GM19467 (cell line): ENCODE results near the gene P2RY2.
"Not testable (repeated sequence)": the region's sequence is repeated elsewhere in the genome, so short reads cannot be mapped to it uniquely, and the experiment has no call there.

Experiments used
- ATAC-seq: cut with Tn5 transposase; IDR thresholded peaks from one replicate; pipeline ENCODE4 v1.9.1; 2021; ENCODE audit warnings: mild to moderate bottlenecking, moderate library complexity; ENCODE audit not compliant: unreplicated experiment

P2RY2 gene

DNA sequence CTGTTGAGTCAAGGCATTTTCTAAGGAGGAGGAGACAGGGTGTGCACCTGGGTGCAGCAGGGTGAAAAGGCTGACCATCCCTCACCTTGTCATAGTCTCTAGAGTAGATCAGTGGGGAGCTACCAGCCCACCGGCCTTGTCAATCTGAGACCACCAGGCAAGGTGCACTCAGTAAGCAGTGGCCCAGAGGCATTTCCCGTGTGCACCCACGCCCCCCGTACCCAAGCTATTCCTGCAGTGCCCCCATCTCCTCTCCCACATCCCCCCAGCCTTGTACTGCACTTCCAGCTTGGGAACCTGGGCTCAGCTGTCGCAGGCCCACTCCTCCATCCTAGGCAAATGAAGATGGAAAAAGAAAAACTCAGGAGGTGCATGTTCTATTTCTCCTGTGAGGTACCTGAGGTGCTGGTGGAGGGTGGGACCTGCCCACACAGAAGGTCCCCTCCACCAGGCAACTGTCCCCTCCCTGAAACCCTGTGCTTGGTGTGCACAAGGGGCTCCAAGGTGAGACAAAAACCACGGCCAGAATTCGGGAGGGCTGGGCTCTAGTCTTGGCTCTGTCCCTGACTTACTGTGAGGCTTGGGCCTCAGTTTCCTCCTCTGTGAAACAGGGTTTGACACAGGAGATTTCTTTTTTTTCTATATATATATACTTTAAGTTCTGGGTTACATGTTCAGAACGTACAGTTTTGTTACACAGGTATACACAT lies 8.4 kb downstream of the P2RY2 start:
- no peak for ATAC-seq

DNA sequence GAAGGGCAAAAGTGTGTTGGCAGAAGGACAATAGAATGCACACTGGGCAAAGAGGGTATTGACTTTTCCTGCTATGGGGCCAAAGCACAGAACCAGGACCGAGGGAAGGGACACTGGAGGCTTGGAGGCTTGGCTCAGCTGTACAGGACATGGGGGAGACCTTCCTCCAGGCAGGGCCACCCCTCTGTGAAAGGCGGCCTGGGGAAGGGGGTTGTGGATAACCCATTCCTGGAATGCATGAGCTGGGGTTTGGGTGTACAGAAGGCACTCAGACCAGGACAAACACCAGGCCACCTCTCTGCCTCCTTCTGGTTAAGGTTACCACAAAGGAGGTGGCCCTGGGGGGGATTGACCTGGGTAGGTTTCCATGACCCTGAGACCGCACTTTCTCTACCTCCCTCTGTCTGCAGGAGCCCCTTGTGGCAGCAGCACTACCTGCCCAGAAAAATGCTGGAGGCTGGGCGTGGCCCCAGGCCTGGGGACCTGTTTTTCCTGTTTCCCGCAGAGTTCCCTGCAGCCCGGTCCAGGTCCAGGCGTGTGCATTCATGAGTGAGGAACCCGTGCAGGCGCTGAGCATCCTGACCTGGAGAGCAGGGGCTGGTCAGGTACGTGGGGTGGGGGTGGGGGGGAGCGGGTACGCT lies 9.6 kb downstream of the P2RY2 start:
- ATAC-seq: no peak

DNA sequence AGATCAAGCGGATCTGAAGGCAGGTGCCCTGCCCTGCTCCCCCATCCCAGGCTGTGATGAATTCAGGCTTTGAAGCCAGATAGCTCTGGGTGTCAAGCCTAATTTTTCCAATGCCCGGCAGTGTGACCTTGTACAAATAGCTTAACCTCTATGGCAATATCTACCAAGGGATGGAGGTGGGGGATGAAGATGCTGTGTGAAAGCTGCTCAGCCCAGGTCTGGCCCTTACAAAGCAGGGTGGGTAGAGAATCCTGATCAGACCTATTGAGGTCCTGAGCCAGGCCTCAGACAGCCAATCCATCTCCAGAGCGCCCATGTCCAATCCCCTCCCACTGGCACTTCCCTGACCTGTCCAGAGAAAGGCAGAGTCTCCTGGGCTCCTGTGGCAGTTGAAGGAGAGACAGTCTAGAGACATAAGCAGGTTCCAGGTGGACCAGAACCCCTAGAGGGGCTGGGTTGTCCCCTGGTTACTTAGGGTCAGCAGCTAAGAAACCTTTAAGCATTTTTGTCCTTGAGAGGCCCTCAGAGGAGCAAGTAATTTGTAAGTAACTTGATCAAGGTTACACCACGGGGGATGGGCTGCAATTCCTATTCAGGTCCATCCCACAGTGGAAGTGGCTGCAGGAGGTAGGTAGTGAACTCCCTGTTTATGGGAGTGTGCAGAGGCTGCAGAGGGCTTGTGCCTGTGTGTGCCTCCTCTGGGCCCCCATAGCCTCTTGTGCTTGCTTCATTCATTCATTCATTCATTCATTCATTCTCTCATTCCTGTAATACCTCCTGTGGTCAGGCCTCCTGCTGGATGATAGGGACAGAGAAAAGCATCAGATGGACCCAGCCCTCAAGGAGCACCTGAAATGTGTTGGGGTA lies 10.4 kb downstream of the P2RY2 start:
- ATAC-seq: no peak

DNA sequence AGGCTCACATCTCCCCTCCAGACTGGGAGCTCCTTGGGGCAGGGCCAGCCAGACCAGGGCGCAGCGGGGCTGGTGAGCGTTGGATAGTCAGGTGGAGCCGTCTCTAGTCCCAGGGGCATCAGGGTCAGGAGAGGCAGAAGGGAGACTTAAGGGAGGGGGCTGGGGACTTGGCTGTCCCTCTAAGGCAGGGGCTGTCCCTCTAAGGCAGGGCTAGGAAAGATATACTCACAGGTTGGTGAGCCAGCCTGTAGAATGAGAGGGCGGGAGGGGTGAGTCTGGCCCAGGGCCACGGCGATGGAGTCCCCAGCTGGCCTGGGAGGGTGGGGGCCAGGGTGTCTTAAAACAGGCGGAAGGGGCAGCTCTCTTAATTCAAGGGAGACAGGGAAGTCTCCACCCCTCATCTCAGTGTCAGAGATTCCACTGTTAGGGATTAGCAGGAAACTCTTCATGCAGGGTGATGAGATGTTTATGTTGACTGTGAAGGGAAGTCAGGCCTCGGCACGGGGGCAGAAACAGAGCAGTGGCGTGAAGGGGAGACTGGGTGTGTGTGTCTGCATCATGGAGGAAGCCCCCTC lies 11.3 kb downstream of the P2RY2 start:
- no peak for ATAC-seq

DNA sequence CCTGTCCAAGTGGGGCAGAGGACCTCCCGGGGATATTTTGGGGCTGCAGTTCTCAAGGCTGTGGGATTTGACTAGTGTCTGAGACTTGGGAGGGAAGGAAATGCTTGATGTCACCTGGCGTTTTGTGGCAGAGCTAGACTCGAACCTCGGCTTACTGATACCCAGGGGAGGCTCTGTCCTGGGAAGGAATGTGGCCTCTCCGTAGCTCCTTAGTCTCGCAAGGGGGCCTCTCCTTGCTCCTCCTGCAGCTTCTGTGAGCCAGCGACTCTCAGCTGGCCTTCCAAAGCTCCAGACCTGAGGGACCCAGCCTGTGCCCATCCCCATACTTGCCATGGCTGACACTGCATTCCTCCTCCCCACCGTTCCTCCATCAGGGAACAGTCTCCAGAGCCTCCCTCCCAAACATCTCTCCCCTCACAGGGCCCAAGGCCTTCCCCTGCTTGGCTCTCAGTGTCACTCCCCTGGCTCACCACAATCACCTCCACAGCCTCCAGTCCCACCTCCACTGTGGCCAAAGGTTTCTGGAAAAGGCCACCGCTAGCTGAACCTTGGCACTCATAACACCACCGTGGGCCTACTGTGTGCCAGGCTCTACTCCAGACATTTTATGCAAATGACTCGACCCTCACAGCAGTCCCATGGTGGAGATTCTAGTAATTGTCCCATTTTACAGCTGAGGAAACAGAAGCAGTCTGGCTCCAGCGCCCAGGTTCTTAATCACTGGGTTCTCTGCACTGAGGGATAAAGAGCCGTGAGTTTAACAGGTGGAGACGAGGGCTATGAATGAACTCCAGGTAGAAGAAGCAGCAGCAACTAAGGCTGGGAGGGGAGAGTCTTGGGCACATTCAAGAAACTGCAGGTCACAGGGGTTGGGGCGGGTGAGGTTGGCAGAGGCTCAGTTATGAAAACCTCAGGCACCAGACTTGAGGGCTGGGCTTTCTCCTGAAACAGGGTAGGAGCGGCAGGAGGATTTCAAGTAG lies 12.1 kb downstream of the P2RY2 start:
- ATAC-seq: no peak

DNA sequence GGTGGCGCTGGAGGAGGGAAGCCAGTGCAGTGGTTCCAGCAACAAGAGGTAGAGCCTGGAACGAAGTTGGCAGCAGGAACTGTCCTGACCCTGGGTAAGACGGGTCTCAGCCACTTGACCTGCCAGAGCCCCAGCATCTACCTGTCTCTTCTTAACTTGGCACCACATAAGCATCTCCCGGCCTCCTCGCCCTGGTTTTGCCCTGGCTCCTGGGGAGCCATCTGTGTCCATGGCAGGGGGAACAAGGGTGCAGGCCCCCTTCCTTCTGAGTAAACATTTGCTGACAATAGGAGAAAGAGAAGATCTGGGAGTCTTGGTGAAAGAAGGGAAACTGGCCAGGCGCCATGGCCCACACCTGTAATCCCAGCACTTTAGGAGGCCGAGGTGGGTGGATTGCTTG lies 12.8 kb downstream of the P2RY2 start:
- no peak for ATAC-seq

DNA sequence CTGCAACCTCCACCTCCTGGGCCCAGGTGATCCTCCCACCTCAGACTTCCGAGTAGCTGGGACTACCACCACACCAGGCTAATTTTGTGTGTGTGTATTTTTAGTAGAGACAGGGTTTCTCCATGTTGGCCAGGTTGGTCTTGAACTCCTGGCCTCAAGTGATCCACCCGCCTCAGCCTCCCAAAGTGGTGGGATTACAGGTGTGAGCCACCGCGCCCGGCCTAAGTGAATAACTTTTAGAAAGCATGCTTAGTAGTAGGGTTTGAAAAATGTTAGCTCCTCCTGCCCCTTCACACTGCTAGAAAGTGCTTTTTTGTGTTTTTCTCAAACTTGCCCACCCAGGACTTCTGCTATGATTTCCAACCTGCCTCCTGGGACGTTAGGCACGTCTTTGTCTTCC lies 14.4 kb downstream of the P2RY2 start:
- not testable (repeated sequence) for ATAC-seq

DNA sequence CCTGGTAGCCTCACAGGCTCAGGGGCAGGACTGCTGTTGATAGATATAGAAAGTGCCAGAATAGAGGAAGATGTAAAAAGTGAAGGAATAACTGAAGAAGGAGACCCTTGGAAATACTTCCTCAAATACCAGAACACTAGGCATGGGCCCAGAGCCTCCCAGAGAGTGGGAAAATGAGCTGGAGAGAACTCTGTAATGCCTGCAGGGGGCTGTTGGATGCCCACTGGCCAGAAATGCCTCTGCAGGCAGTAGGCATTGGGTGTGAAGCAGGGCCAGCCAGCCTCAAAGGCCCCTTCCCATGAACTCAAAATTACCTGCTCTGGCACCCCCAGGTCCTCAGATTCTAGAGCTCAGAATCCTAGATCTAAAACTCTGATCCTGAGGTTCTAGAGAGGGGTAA lies 15.1 kb downstream of the P2RY2 start:
- ATAC-seq: no peak

DNA sequence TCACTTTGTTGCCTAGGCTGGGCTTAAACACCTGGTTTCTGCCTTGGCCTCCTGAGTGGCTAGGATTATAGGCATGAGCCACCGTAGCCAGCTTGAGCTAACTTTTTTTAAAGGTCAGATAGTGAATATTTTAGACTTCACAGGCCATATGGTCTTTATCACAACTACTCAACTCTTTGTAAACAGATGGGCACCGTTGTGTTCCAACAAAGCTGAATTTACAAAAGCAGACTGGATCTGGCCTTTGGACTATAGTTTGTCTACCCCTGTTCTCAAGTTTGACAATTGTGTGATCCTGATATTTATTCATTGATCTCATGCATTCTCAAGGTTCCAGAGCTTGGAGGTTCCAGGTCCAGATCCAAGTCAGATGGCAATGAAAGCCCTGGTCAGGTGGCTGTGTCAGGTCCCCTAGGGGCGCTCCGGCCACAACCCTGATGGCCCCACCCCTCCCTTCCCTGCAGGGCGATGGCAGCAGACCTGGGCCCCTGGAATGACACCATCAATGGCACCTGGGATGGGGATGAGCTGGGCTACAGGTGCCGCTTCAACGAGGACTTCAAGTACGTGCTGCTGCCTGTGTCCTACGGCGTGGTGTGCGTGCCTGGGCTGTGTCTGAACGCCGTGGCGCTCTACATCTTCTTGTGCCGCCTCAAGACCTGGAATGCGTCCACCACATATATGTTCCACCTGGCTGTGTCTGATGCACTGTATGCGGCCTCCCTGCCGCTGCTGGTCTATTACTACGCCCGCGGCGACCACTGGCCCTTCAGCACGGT lies 15.8 kb downstream of the P2RY2 start:
- no peak for ATAC-seq

DNA sequence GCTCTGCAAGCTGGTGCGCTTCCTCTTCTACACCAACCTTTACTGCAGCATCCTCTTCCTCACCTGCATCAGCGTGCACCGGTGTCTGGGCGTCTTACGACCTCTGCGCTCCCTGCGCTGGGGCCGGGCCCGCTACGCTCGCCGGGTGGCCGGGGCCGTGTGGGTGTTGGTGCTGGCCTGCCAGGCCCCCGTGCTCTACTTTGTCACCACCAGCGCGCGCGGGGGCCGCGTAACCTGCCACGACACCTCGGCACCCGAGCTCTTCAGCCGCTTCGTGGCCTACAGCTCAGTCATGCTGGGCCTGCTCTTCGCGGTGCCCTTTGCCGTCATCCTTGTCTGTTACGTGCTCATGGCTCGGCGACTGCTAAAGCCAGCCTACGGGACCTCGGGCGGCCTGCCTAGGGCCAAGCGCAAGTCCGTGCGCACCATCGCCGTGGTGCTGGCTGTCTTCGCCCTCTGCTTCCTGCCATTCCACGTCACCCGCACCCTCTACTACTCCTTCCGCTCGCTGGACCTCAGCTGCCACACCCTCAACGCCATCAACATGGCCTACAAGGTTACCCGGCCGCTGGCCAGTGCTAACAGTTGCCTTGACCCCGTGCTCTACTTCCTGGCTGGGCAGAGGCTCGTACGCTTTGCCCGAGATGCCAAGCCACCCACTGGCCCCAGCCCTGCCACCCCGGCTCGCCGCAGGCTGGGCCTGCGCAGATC lies 16.5 kb downstream of the P2RY2 start:
- no peak for ATAC-seq

DNA sequence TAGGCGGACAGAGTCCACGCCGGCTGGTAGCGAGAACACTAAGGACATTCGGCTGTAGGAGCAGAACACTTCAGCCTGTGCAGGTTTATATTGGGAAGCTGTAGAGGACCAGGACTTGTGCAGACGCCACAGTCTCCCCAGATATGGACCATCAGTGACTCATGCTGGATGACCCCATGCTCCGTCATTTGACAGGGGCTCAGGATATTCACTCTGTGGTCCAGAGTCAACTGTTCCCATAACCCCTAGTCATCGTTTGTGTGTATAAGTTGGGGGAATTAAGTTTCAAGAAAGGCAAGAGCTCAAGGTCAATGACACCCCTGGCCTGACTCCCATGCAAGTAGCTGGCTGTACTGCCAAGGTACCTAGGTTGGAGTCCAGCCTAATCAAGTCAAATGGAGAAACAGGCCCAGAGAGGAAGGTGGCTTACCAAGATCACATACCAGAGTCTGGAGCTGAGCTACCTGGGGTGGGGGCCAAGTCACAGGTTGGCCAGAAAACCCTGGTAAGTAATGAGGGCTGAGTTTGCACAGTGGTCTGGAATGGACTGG lies 17.2 kb downstream of the P2RY2 start:
- no peak for ATAC-seq

DNA sequence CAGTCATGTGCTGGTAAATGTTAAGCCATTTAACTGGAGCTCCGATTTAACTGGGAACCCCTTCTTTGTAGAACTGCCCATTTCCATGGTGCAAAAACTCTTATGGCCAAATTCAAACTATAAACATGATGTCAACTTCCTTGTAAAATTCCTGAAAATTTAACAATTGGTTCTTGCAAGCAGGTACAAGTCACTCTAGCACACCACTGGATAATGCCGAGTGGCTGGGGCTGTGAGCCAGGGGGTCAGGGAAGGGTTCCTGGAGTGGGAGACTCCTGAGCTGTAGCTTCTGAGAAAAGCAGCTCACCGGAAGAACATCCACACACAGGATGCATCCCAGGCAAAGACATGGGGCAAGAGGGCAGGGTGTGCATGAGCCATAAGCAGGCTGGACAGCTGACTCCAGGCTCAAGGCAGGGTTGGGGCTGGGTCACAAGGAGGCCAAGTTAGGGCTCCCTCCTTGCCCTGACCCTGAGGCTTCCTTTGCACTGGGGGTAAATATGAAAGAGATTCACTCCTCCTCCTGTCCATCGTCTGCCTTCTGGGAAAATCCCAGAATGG lies 18.2 kb downstream of the P2RY2 start:
- ATAC-seq: no peak

DNA sequence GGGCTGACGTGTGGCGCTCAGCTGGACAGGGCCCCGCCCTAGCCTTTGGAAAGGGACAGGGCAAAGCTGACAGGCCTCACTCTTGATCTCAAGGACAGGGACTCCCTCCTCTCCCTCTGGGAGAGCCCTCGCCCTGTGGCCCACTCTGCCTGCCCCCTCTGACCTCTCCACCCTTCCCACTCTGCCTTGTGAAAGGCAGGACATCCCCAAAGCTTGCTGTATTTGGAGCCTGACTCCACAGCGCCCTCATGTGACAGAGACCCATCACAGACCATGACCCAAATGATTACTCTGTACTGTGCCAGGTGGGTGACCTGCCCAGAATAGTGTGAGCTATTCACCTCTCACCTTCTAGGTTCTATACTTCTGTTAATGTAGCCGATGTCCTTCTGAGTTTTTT lies 18.8 kb downstream of the P2RY2 start:
- no peak for ATAC-seq

DNA sequence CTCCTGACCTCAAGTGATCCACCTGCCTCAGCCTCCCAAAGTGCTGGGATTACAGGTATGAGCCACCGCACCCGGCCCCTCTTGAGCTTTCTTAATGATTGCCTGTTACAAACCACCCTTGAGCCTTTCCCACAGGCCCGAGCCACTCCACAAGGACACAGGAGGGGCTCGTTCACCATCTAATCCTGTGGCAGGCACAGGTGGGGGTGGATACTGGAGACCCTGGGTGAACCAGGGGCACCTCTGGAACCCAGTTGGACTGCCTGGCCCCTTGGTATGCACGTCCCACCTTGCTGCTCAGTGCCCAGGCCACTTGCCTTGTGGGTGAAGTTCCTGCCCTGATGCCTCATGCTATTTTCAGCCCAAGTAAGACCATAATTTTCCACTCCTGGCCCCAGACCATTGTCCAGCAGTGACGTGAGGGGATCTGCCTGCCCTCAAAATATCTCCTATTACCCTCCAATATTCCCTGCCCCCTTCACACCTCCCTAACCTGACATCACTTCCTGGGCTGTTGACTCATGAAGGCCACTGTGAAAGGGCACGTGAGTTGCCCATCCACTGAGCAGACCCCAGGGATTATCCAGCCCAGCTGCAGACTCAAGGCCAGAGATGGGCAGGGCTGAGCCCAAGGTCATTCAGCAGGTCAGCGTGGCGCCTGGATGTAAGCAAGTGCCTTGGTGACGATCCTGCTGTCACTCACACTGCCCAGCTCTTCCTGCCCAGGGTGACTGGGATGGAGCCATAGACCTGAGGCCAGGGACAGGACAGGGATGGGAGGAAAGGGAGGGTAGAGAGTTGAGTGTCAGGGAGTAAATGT lies 19.6 kb downstream of the P2RY2 start:
- no peak for ATAC-seq

DNA sequence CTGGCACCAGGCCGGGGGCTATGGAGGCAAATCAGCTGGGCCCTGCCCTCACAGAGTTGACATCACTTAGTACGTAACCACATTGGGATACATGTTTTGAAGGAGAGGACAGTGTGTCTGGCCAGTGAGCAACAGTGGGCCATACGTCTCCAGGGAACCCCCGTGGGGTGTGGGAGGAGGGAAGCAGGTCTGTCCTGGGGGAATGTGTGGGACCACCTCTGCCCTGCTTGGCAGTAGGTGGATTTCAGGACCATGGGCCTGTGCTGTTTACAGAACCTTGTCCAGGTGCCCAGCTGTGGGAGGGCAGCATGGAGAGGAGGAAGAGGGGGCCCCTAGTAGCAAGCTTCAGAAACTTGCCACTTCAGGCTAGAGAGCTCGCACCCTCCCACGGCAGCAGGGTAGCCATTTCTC lies 21.0 kb downstream of the P2RY2 start:
- no peak for ATAC-seq

DNA sequence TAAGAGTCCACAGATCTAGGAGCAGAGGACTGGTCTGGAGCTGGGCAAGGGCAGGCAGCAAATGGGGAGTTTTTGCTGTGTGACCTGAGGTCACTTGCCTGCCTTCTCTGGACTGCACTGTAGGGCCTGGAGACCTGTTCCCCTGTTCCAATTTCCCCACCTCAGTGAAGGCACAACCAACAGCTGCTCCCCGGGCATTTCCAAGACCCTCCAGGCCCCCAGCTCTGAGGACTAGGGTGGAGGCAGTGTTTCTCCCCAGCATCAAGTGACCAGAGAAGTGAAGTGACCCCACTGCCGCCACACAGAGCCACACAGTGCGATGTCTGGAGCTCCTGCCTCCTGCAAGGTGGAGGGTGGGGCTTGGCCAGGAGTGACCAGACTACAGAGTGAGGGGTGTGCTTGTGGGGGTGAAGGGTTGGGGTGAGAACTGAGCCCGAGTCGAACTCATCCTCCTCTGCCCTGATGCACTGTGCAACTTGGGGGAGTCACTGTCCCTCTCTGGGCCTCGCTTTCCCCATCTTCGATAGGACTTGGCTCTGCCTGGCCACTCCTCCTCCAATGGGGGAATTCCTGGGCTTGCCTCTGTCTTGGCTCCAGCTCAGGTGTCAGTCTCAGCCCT lies 21.6 kb downstream of the P2RY2 start:
- ATAC-seq: no peak

DNA sequence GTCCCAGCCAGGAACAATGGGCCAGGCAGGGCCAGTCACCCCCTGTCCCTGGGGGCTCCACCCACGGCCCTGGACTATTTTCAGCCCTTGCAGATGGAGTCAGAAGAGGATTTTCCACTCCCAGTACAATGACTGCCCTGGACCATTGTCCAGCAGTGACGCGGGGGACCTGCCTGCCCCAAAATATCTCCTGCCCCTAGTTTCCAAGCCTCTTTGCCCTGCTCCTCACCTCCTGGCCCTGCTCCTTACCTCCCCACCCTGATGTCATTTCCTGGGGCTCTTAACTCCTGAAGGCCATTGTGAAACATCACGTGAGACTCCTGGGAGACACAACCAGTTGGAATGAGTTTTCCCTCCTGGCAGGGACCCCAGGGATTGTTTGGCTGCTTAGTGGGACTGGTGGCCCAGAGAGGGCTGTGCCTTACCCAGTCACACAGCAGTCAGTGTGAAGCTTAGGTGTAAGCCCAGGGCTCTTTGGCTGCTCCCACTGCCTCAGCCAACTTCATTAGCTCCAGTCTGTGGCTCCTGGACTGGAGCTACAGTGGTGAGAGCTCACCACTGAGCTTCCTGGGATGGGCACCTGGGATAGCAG lies 22.2 kb downstream of the P2RY2 start:
- no peak for ATAC-seq
